GM13977 (cell line): ENCODE data around the gene WDR37.
"Not testable (repeated sequence)": the region's sequence is repeated elsewhere in the genome, so short reads cannot be mapped to it uniquely, and the experiment has no call there.

Source experiments
- DNase-seq: peaks from one replicate; pipeline ENCODE4 v3.0.0; 2012; ENCODE audit warnings: low spot score
- in situ Hi-C: fragments of 300-500 bp; cut with MboI; formaldehyde crosslinking; loops from one replicate; pipeline ENCODE4 v1.12.0; 2022; ENCODE audit warnings: low sequenced_read_pairs, low pct_unique_long_range_greater_than_20kb, mixed read lengths, inconsistent platforms; ENCODE audit not compliant: unreplicated experiment
- TF ChIP-seq, protein P1 (sequence below): IDR thresholded peaks from 2 replicates; pipeline ENCODE4 v1.5.1; 2012; ENCODE audit warnings: mild to moderate bottlenecking, control low read depth; ENCODE audit not compliant: insufficient read depth; ENCODE audit errors: extremely low read depth, missing control alignments

Gene WDR37

DNA sequence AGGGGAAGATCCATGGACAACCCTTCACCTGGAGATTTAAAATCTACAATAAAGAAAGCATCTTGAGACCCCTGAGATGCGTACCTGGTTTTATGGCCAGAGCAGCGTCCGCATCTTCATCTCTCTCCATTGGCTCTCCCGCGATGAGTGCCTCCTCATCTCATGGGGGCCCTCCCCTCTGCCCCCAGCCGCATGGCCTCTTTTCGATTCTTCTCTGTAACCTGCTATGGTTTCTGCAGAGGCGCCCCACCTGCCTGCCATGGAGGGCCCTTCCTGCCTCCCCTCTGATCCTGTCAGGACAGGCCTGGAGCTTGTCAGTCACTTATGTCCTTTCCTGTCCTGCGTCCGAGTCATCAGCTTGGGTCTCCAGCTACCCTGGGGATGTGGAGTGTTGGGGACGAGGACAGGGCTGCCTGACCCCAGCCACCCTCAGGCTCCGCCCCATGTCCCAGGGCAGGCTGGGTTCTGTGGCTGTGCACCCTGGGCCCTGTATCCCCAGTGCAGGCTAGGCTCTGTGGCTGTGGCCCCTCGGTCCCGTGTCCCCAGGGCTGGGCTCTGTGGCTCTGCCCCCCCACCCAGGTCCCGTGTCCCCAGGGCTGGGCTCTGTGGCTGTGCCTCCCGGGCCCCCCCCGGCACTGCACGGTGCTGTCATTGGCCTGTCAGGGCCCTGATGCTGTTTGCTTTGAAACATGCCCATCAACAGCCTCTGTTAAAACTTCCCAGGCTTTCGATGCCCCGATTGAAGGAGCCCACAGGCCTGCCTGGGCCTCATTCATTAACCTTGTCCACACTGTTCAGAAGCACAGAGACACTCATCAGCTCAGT, 99.8 kb downstream of the WDR37 start:
- DNase-seq, result no peak

DNA sequence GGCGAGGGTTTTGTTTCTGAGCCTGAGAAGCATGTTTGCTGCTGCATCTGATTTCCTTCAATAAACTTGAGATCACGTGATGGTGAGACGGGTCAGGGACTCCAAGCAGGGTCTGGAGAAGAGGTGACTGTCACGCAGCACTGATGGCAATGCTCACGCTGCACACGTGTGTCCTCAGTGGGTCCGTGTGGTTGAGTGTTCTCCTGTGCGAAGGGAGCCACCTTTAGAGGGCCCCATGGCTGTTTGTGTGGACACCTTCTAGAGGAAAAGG, 100.4 kb downstream of the WDR37 start:
- DNase-seq, result no peak
- TF ChIP-seq, protein P1, sequence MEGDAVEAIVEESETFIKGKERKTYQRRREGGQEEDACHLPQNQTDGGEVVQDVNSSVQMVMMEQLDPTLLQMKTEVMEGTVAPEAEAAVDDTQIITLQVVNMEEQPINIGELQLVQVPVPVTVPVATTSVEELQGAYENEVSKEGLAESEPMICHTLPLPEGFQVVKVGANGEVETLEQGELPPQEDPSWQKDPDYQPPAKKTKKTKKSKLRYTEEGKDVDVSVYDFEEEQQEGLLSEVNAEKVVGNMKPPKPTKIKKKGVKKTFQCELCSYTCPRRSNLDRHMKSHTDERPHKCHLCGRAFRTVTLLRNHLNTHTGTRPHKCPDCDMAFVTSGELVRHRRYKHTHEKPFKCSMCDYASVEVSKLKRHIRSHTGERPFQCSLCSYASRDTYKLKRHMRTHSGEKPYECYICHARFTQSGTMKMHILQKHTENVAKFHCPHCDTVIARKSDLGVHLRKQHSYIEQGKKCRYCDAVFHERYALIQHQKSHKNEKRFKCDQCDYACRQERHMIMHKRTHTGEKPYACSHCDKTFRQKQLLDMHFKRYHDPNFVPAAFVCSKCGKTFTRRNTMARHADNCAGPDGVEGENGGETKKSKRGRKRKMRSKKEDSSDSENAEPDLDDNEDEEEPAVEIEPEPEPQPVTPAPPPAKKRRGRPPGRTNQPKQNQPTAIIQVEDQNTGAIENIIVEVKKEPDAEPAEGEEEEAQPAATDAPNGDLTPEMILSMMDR, result no peak
- in situ Hi-C loops, result no loop called here

More for the DNA sequence above, 99.8 kb downstream of the WDR37 start:
- in situ Hi-C loops, result no loop called here
- TF ChIP-seq, protein P1, result no peak

- no peak for DNase-seq
- in situ Hi-C loops, result no loop called here
These were observed 100.9 kb downstream of the WDR37 start for GRCh38 chr10:1156921-1157614.

DNA sequence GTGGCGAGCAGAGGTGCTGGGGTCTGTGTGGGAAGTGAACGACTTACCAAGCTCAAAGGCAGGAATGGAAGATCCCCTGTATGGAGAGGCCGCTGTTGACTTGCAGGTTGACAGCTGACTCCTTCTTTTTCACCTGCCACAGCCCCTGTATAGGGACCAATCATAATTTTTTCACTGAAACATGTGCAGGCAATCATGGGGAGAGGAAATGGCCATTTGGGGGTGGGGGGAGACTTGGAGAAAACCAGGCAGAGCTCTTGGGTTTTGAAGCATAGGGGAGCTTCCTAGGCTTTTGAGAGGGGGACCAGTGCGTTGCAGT, 101.4 kb downstream of the WDR37 start:
- DNase-seq, result no peak
- TF ChIP-seq, protein P1, result no peak
- in situ Hi-C loops, result no loop called here

More at GRCh38 chr10:1156921-1157614, 100.9 kb downstream of the WDR37 start:
- TF ChIP-seq, protein P1, result no peak

DNA sequence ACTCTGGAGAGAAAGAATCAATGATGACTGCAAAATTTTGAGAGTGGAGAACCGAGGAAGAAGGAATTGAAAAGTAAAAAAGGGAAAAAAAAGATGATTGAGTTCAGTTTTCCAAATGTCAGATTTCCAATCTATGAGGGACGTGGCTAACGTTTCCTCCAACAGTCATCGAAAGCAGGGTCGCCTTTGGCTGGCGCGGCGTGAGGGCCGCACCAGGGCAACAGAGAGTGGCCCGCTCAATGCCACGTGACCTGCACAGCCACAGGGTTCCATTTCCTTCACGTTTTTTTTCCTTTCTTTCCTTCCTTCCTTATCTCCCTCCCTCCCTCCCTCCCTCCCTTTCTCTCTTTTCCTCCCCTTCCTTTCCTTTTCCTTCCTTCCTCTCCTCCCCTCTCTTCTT, 101.9 kb downstream of the WDR37 start:
- in situ Hi-C loops, result no loop called here
- TF ChIP-seq, protein P1, result no peak
- DNase-seq, result no peak

GRCh38 chr10:1158536-1158935, 102.4 kb downstream of the WDR37 start:
- DNase-seq, in situ Hi-C loops: not testable (repeated sequence)
